Measurements from ENCODE around the gene LDB1. TPM values are rescaled to one million over a fixed set of nuclear protein-coding genes. Genes with fewer than 3 reads are reported as not detected.

Gene LDB1
- total RNA-seq, 1 donor = 56.1 TPM

DNA sequence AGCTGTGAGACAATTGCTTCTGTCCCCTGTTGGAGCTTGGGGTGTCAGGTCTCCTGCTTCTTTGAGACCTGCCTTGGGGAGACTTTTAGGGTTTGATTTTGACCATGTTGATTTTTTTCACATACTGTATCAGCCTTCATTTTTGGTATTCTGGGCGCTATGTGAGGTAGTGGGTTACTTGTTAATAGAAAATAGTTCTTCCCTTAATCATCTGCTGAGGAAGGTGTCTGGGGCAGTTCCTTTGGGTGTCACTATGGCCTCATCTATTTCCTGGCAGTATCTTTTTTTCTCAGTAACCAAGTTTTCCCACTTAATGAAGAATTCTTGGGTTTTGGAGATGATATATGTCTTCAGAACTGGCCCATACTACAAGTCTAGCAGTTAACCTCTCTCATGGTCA lies 27.4 kb upstream of the LDB1 start:
- TF ChIP-seq, protein P1, sequence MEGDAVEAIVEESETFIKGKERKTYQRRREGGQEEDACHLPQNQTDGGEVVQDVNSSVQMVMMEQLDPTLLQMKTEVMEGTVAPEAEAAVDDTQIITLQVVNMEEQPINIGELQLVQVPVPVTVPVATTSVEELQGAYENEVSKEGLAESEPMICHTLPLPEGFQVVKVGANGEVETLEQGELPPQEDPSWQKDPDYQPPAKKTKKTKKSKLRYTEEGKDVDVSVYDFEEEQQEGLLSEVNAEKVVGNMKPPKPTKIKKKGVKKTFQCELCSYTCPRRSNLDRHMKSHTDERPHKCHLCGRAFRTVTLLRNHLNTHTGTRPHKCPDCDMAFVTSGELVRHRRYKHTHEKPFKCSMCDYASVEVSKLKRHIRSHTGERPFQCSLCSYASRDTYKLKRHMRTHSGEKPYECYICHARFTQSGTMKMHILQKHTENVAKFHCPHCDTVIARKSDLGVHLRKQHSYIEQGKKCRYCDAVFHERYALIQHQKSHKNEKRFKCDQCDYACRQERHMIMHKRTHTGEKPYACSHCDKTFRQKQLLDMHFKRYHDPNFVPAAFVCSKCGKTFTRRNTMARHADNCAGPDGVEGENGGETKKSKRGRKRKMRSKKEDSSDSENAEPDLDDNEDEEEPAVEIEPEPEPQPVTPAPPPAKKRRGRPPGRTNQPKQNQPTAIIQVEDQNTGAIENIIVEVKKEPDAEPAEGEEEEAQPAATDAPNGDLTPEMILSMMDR (IDR thresholded peaks at IDR 0.05; ENCODE audit: insufficient read depth, low read depth, low read length) = no peak
- no peak for DNase-seq (ENCODE audit: low read depth)
- no peak overlapping the region for H3K4me3 ChIP-seq (ENCODE audit: low read depth, low read length)

GRCh38 chr10:102146971-102147428 lies 26.8 kb upstream of the LDB1 start:
- H3K4me3 ChIP-seq (ENCODE audit: low read depth, low read length) = no peak overlapping the region
- no peak for DNase-seq (ENCODE audit: low read depth)
- TF ChIP-seq, protein P1 (IDR thresholded peaks at IDR 0.05; ENCODE audit: insufficient read depth, low read depth, low read length) = no peak

DNA sequence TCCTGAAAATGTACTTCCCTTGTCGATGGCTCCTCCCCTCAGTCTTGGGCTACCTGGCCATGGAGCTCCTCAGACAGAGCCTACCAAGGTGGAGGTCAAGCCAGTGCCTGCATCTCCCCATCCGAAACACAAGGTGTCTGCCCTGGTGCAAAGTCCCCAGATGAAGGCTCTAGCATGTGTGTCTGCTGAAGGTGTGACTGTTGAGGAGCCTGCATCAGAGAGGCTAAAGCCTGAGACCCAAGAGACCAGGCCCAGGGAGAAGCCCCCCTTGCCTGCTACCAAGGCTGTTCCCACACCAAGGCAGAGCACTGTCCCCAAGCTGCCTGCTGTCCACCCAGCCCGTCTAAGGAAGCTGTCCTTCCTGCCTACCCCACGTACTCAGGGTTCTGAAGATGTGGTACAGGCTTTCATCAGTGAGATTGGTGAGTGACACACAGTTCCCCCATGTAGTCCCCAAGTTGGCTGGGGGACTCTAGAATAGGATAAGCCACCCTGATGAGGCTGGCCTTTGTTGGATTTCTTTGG lies 21.5 kb upstream of the LDB1 start:
- no peak overlapping the region for H3K4me3 ChIP-seq (ENCODE audit: low read depth, low read length)
- no peak for DNase-seq (ENCODE audit: low read depth)
- TF ChIP-seq, protein P1 (IDR thresholded peaks at IDR 0.05; ENCODE audit: insufficient read depth, low read depth, low read length) = no peak

DNA sequence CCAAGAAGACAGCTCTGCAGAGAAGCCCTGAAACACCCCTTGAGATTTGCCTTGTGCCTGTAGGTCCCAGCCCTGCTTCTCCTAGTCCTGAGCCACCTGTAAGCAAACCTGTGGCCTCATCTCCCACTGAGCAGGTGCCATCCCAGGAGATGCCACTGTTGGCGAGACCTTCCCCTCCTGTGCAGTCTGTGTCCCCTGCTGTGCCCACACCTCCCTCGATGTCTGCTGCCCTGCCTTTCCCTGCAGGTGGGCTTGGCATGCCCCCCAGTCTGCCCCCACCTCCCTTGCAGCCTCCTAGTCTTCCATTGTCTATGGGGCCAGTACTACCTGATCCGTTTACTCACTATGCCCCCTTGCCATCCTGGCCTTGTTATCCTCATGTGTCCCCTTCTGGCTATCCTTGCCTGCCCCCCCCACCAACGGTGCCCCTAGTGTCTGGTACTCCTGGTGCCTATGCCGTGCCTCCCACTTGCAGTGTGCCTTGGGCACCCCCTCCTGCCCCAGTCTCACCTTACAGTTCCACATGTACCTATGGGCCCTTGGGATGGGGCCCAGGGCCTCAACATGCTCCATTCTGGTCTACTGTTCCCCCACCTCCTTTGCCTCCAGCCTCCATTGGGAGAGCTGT lies 20.9 kb upstream of the LDB1 start:
- H3K4me3 ChIP-seq (ENCODE audit: low read depth, low read length) = no peak overlapping the region
- TF ChIP-seq, protein P1 (IDR thresholded peaks at IDR 0.05; ENCODE audit: insufficient read depth, low read depth, low read length) = no peak
- no peak for DNase-seq (ENCODE audit: low read depth)

GRCh38 chr10:102140218-102140617 lies 20.1 kb upstream of the LDB1 start:
- H3K4me3 ChIP-seq (ENCODE audit: low read depth, low read length) = no peak overlapping the region
- no peak for DNase-seq (ENCODE audit: low read depth)
- TF ChIP-seq, protein P1 (IDR thresholded peaks at IDR 0.05; ENCODE audit: insufficient read depth, low read depth, low read length) = no peak

GRCh38 chr10:102139281-102140110 lies 19.3 kb upstream of the LDB1 start:
- H3K4me3 ChIP-seq (ENCODE audit: low read depth, low read length) = no peak overlapping the region
- TF ChIP-seq, protein P1 (IDR thresholded peaks at IDR 0.05; ENCODE audit: insufficient read depth, low read depth, low read length) = no peak
- no peak for DNase-seq (ENCODE audit: low read depth)
